ACC112 (cell line): ENCODE results near the gene ZFYVE21.

Experiments used
- H2AFZ ChIP-seq: fragments of 200-600 bp; sonication (generic); one replicate; pipeline ENCODE4 v1.6.0; 2017; ENCODE audit warnings: antibody characterized with exemption, low read length; ENCODE audit not compliant: unreplicated experiment
- H3K27ac ChIP-seq: fragments of 200-600 bp; sonication (generic); 2 replicates; pipeline ENCODE4 v1.5.1; 2014; ENCODE audit warnings: low read depth, mild to moderate bottlenecking, antibody characterized with exemption, low read length, moderate library complexity
- H3K27me3 ChIP-seq: fragments of 200-600 bp; sonication (generic); 2 replicates; pipeline ENCODE4 v1.6.1; 2014; ENCODE audit warnings: mild to moderate bottlenecking, antibody characterized with exemption, low read length, moderate library complexity, mixed read lengths; ENCODE audit not compliant: insufficient read depth
- H3K36me3 ChIP-seq: fragments of 200-600 bp; sonication (generic); 2 replicates; pipeline ENCODE4 v1.6.1; 2016; ENCODE audit warnings: mild to moderate bottlenecking, antibody characterized with exemption, low read length, moderate library complexity, mixed read lengths; ENCODE audit not compliant: insufficient read depth
- H3K4me1 ChIP-seq: fragments of 200-600 bp; sonication (generic); one replicate; pipeline ENCODE4 v1.6.1; 2016; ENCODE audit warnings: low read length, mixed read lengths; ENCODE audit not compliant: insufficient read depth, unreplicated experiment, control insufficient read depth
- H3K4me3 ChIP-seq: fragments of 200-600 bp; sonication (generic); 2 replicates; pipeline ENCODE4 v1.5.1; 2014; ENCODE audit warnings: mild to moderate bottlenecking, low read depth, low read length
- H3K79me2 ChIP-seq: fragments of 200-600 bp; sonication (generic); one replicate; pipeline ENCODE4 v1.6.0; 2016; ENCODE audit warnings: low read length; ENCODE audit not compliant: control insufficient read depth, unreplicated experiment, insufficient read depth

The ZFYVE21 gene

GRCh38 chr14:103715052-103716000, at the start of gene ZFYVE21, which contains the start of gene XRCC3:
Gene ZFYVE21 (plus strand): TSS chr14:103715810. CDS start chr14:103715842, 32 bp downstream.
Gene XRCC3 (minus strand): TSS chr14:103715451. CDS start chr14:103711087, 4,364 bp downstream.
- Histone ChIP-seq H2AFZ (peak within 1 kb of the TSS; percentile 73), H3K27me3 (no peaks in the 10 kb centered on the region), H3K4me3 (peak within 1 kb of the TSS; percentile 96), H3K36me3 (no peaks in the 10 kb centered on the region), H3K27ac (peak within 1 kb of the TSS; percentile 59), H3K4me1 (peaks cover 35% of the 10 kb centered on the region), H3K79me2 (peaks cover 68% of the 10 kb centered on the region)

- H3K79me2 ChIP-seq: peaks cover 29% of the 10 kb centered on the region
- H3K27me3 ChIP-seq: no peaks in the 10 kb centered on the region
- peaks cover 25% of the 10 kb centered on the region for H3K36me3 ChIP-seq
- H3K27ac ChIP-seq: no peak overlapping the region
- H3K4me1 ChIP-seq: peaks cover 19% of the 10 kb centered on the region
- no peak overlapping the region for H3K4me3 ChIP-seq
- H2AFZ ChIP-seq: no peak overlapping the region
Observed at GRCh38 chr14:103667671-103668070, 47.9 kb upstream of the ZFYVE21 start.

- H3K36me3 ChIP-seq: peaks cover 29% of the 10 kb centered on the region
- H3K27ac ChIP-seq: no peak overlapping the region
- H3K4me1 ChIP-seq: peaks cover 18% of the 10 kb centered on the region
- no peaks in the 10 kb centered on the region for H3K27me3 ChIP-seq
- no peak overlapping the region for H2AFZ ChIP-seq
- H3K4me3 ChIP-seq: no peak overlapping the region
- peaks cover 28% of the 10 kb centered on the region for H3K79me2 ChIP-seq
Observed at GRCh38 chr14:103668117-103668516, 47.5 kb upstream of the ZFYVE21 start.

- Histone ChIP-seq H2AFZ (no peak overlapping the region), H3K27me3 (no peaks in the 10 kb centered on the region), H3K79me2 (peaks cover 28% of the 10 kb centered on the region), H3K4me1 (peaks cover 7% of the 10 kb centered on the region), H3K27ac (no peak overlapping the region), H3K4me3 (no peak overlapping the region), H3K36me3 (peaks cover 31% of the 10 kb centered on the region)
Observed at GRCh38 chr14:103669370-103669769, 46.2 kb upstream of the ZFYVE21 start.

- H3K4me3 ChIP-seq: no peak overlapping the region
- H3K79me2 ChIP-seq: peaks cover 19% of the 10 kb centered on the region
- peaks cover 38% of the 10 kb centered on the region for H3K36me3 ChIP-seq
- H3K4me1 ChIP-seq: no peaks in the 10 kb centered on the region
- no peak overlapping the region for H3K27ac ChIP-seq
- no peak overlapping the region for H2AFZ ChIP-seq
- H3K27me3 ChIP-seq: no peaks in the 10 kb centered on the region
Observed at GRCh38 chr14:103671911-103672310, 43.7 kb upstream of the ZFYVE21 start.

- Histone ChIP-seq H3K36me3 (peaks cover 61% of the 10 kb centered on the region), H3K27me3 (no peaks in the 10 kb centered on the region), H3K4me1 (no peaks in the 10 kb centered on the region), H2AFZ (no peak overlapping the region), H3K4me3 (no peak overlapping the region), H3K27ac (no peak overlapping the region), H3K79me2 (peaks cover 14% of the 10 kb centered on the region)
Observed at GRCh38 chr14:103675957-103676356, 39.7 kb upstream of the ZFYVE21 start.

GRCh38 chr14:103676881-103677675, 38.5 kb upstream of the ZFYVE21 start:
- H3K4me3 ChIP-seq: no peak overlapping the region
- no peak overlapping the region for H3K27ac ChIP-seq
- no peaks in the 10 kb centered on the region for H3K27me3 ChIP-seq
- peaks cover 15% of the 10 kb centered on the region for H3K79me2 ChIP-seq
- peaks cover 56% of the 10 kb centered on the region for H3K36me3 ChIP-seq
- no peaks in the 10 kb centered on the region for H3K4me1 ChIP-seq
- H2AFZ ChIP-seq: no peak overlapping the region

GRCh38 chr14:103679351-103679750, 36.3 kb upstream of the ZFYVE21 start:
- no peaks in the 10 kb centered on the region for H3K27me3 ChIP-seq
- no peak overlapping the region for H2AFZ ChIP-seq
- H3K36me3 ChIP-seq: peaks cover 46% of the 10 kb centered on the region
- no peak overlapping the region for H3K27ac ChIP-seq
- H3K79me2 ChIP-seq: peaks cover 15% of the 10 kb centered on the region
- no peak overlapping the region for H3K4me3 ChIP-seq
- H3K4me1 ChIP-seq: no peaks in the 10 kb centered on the region

- H3K27me3 ChIP-seq: no peaks in the 10 kb centered on the region
- H3K36me3 ChIP-seq: peaks cover 44% of the 10 kb centered on the region
- peaks cover 18% of the 10 kb centered on the region for H3K79me2 ChIP-seq
- H3K27ac ChIP-seq: no peak overlapping the region
- H2AFZ ChIP-seq: no peak overlapping the region
- H3K4me3 ChIP-seq: no peak overlapping the region
- no peaks in the 10 kb centered on the region for H3K4me1 ChIP-seq
Observed at GRCh38 chr14:103680491-103681231, 34.9 kb upstream of the ZFYVE21 start.

- H3K4me1 ChIP-seq: no peaks in the 10 kb centered on the region
- H2AFZ ChIP-seq: no peak overlapping the region
- H3K36me3 ChIP-seq: peaks cover 34% of the 10 kb centered on the region
- peaks cover 20% of the 10 kb centered on the region for H3K79me2 ChIP-seq
- H3K27me3 ChIP-seq: no peaks in the 10 kb centered on the region
- no peak overlapping the region for H3K4me3 ChIP-seq
- no peak overlapping the region for H3K27ac ChIP-seq
Observed at GRCh38 chr14:103683139-103683538, 32.5 kb upstream of the ZFYVE21 start.
